Measurements from ENCODE around the gene HS1BP3. TPM values are rescaled to one million over a fixed set of nuclear protein-coding genes. Genes with fewer than 3 reads are reported as not detected.

Gene HS1BP3
- total RNA-seq, 1 experiment from 2014 or later = 16.2 TPM

DNA sequence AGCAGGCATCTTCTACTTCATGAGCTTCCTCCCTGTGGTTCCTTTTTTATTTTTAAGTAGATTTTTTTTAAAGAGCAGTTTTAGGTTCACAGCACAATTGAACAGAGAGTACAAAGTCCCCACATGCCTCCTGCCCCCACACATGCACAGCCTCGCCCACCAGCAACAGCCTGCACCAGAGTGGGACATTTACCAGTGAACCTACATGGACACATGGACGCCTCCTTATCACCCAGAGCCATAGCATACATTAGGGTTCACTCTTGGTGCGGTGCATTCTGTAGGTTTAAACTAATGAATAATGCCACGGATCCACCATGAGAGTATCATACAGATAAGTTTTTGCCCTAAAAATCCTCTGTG is 40.9 kb downstream of the HS1BP3 start:
- Histone ChIP-seq H2AFZ (no peak overlapping the region), H3F3A (ENCODE audit: insufficient read depth, low read depth) (peaks cover 14% of the 10 kb centered on the region), H4K20me1 (ENCODE audit: insufficient read depth) (no peaks in the 10 kb centered on the region), H3K4me2 (no peak overlapping the region), H3K36me3 (ENCODE audit: low read depth) (no peaks in the 10 kb centered on the region), H3K4me1 (replicated peaks; ENCODE audit: insufficient read depth) (peaks cover 16% of the 10 kb centered on the region), H3K9me3 (ENCODE audit: insufficient read depth, low read depth) (peaks cover 10% of the 10 kb centered on the region), H3K27me3 (ENCODE audit: insufficient read depth, low read depth) (no peaks in the 10 kb centered on the region), H3K79me2 (ENCODE audit: low read depth) (no peaks in the 10 kb centered on the region), H3K27ac (no peak overlapping the region), H3K4me3 (no peak overlapping the region), H3K9me2 (ENCODE audit: insufficient read depth) (no peaks in the 10 kb centered on the region)
- TF ChIP-seq EZH2 (IDR thresholded peaks at IDR 0.05; ENCODE audit: low read depth) = no peak
- TF ChIP-seq, protein P1, sequence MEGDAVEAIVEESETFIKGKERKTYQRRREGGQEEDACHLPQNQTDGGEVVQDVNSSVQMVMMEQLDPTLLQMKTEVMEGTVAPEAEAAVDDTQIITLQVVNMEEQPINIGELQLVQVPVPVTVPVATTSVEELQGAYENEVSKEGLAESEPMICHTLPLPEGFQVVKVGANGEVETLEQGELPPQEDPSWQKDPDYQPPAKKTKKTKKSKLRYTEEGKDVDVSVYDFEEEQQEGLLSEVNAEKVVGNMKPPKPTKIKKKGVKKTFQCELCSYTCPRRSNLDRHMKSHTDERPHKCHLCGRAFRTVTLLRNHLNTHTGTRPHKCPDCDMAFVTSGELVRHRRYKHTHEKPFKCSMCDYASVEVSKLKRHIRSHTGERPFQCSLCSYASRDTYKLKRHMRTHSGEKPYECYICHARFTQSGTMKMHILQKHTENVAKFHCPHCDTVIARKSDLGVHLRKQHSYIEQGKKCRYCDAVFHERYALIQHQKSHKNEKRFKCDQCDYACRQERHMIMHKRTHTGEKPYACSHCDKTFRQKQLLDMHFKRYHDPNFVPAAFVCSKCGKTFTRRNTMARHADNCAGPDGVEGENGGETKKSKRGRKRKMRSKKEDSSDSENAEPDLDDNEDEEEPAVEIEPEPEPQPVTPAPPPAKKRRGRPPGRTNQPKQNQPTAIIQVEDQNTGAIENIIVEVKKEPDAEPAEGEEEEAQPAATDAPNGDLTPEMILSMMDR (conservative IDR thresholded peaks at IDR 0.05) = no peak
- ChIA-PET CTCF (no interaction called here), POLR2A (ENCODE audit: unreplicated experiment) (no interaction called here)
- no peak for DNase-seq
- intact Hi-C loops (cut with micrococcal nuclease; ENCODE audit: unreplicated experiment) = no loop called here
- no TSS peak for BruUV-seq (replicated peaks)

DNA sequence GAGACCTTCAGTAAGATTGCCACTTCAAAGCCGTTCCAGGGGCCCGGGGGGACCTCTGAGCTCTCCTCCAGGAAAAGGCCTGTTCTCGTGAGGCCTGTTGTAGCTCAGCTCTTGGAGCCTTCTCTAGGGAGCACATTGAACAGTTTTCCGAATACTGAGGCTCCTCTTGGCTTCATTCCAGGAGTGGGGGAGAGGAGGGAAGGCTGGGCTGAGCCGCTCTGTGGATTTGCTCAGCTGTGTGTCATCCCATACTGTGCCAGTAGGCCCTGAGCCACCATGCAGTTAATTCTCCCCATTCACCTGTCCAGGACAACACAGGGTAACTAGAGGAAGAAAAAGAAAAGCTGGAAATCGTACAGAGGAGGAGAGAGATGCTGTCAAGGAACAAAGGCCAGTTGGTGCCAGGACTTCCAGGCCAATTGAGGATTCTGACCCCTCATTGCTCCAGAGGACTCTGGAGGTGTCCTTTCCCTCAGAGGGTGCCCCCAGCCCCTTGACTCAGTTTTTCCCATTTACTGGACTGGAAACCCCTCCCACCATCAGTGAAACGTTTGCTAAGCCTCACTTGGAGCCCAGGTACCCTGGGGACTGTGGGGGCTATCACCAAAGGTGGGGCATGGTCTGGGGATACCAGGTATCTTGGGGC is 41.4 kb downstream of the HS1BP3 start:
- no peak overlapping the region for H3K4me2 ChIP-seq
- H3K4me3 ChIP-seq = no peak overlapping the region
- POLR2A ChIA-PET (ENCODE audit: unreplicated experiment) = no interaction called here
- BruUV-seq (replicated peaks) = no TSS peak
- H3K36me3 ChIP-seq (ENCODE audit: low read depth) = no peaks in the 10 kb centered on the region
- no peak for DNase-seq
- no peaks in the 10 kb centered on the region for H3K27me3 ChIP-seq (ENCODE audit: insufficient read depth, low read depth)
- H3F3A ChIP-seq (ENCODE audit: insufficient read depth, low read depth) = peaks cover 10% of the 10 kb centered on the region
- H3K27ac ChIP-seq = no peak overlapping the region
- intact Hi-C loops (cut with micrococcal nuclease; ENCODE audit: unreplicated experiment) = no loop called here
- H3K4me1 ChIP-seq (replicated peaks; ENCODE audit: insufficient read depth) = peaks cover 11% of the 10 kb centered on the region
- no peaks in the 10 kb centered on the region for H3K79me2 ChIP-seq (ENCODE audit: low read depth)
- no peaks in the 10 kb centered on the region for H4K20me1 ChIP-seq (ENCODE audit: insufficient read depth)
- H3K9me3 ChIP-seq (ENCODE audit: insufficient read depth, low read depth) = peaks cover 10% of the 10 kb centered on the region
- CTCF ChIA-PET = interaction anchor here (0.6 kb wide), 1 partner anchor 10 kb away, joined by 3 read pairs; no protein-coding TSS in a partner anchor
- H3K9me2 ChIP-seq (ENCODE audit: insufficient read depth) = no peaks in the 10 kb centered on the region
- TF ChIP-seq EZH2 (IDR thresholded peaks at IDR 0.05; ENCODE audit: low read depth) = no peak
- TF ChIP-seq, protein P1 (conservative IDR thresholded peaks at IDR 0.05) = no peak
- H2AFZ ChIP-seq = no peak overlapping the region

DNA sequence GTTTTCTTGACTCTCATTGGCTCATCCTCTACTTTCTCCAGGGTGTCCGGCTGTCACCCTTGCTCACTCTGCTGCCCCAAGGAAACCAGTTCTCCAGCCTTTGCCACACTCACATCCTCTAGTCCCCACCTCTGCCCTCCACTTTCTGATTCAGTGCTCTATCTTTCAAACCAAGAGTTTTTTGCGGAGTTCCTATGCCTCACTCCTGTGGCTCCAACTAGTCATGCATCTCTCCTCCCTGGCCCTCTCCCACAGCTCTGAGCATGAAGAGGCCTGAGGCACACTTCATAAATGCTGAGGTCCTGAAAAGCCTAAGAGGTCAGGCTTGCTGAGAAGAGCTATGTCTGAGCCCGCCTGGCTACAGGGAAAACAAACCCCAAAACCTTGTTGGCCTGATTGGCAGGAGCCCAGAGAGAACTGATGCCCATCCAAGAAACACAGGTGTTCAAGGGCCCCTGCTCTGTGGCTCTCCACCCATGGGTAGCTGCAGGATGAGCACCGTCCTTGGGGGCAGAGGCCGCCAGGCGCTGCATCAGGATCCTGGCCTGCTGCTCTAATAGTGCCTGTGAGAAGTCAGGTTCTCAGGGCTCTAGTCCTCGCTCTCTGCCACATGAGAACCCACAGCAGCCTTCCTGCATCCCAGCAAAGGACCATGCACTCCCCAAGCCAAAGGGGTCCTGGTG is 42.1 kb downstream of the HS1BP3 start:
- Histone ChIP-seq H3K9me3 (ENCODE audit: insufficient read depth, low read depth) (peaks cover 10% of the 10 kb centered on the region), H3K4me2 (no peak overlapping the region), H3K4me1 (replicated peaks; ENCODE audit: insufficient read depth) (peaks cover 5% of the 10 kb centered on the region), H3K79me2 (ENCODE audit: low read depth) (no peaks in the 10 kb centered on the region), H4K20me1 (ENCODE audit: insufficient read depth) (no peaks in the 10 kb centered on the region), H3F3A (ENCODE audit: insufficient read depth, low read depth) (peaks cover 3% of the 10 kb centered on the region), H3K27ac (no peak overlapping the region), H2AFZ (no peak overlapping the region), H3K4me3 (no peak overlapping the region), H3K36me3 (ENCODE audit: low read depth) (no peaks in the 10 kb centered on the region), H3K27me3 (ENCODE audit: insufficient read depth, low read depth) (no peaks in the 10 kb centered on the region), H3K9me2 (ENCODE audit: insufficient read depth) (no peaks in the 10 kb centered on the region)
- TF ChIP-seq, protein P1 (conservative IDR thresholded peaks at IDR 0.05) = no peak
- TF ChIP-seq EZH2 (IDR thresholded peaks at IDR 0.05; ENCODE audit: low read depth) = no peak
- POLR2A ChIA-PET (ENCODE audit: unreplicated experiment) = no interaction called here
- intact Hi-C loops (cut with micrococcal nuclease; ENCODE audit: unreplicated experiment) = no loop called here
- BruUV-seq (replicated peaks) = no TSS peak
- CTCF ChIA-PET = interaction anchor here (0.6 kb wide), 1 partner anchor 9 kb away, joined by 3 read pairs; no protein-coding TSS in a partner anchor
- DNase-seq = no peak

Data from PC-9 (cell line).